ENCODE data around the gene TFCP2.
A peak's percentile ranks its signal among the peaks of the same experiment; 100 is the strongest.
"Not testable (repeated sequence)": the region's sequence is repeated elsewhere in the genome, so short reads cannot be mapped to it uniquely, and the experiment has no call there.

Gene TFCP2, protein sequence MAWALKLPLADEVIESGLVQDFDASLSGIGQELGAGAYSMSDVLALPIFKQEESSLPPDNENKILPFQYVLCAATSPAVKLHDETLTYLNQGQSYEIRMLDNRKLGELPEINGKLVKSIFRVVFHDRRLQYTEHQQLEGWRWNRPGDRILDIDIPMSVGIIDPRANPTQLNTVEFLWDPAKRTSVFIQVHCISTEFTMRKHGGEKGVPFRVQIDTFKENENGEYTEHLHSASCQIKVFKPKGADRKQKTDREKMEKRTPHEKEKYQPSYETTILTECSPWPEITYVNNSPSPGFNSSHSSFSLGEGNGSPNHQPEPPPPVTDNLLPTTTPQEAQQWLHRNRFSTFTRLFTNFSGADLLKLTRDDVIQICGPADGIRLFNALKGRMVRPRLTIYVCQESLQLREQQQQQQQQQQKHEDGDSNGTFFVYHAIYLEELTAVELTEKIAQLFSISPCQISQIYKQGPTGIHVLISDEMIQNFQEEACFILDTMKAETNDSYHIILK

GRCh38 chr12:51172515-51173431 lies at the start of gene TFCP2:
Gene TFCP2 (minus strand): TSS chr12:51173135. CDS start chr12:51172422, 713 bp downstream.
- DNase-seq (ENCODE audit: insufficient read length, low spot score) (peak; percentile 84), FAIRE-seq (peak; percentile 94)

DNA sequence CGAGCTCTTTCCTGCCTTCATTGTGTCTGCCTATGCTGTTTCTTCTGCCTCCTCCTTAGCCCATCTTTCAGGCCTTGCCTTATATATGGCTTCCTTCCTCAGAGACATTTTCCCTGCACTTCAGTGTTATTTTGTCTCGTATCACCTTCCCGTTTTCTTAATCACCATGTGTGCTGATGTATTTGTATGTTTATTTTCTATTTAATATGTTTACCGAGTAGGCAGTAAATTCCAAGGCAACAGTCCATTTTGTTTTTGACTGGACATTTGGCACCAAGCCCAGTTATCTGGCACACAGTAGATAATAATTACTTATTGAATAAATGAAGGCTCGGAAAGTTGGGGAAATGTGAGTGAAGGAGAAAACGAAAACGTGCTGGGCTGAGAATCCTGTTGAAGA lies 49.5 kb upstream of the TFCP2 start:
- FAIRE-seq (no peak), DNase-seq (ENCODE audit: insufficient read length, low spot score) (no peak)

- not testable (repeated sequence) for FAIRE-seq; DNase-seq (ENCODE audit: insufficient read length, low spot score)
These were observed 46.9 kb upstream of the TFCP2 start for GRCh38 chr12:51219857-51220256.

- no peak for FAIRE-seq
These were observed 46.4 kb upstream of the TFCP2 start for GRCh38 chr12:51219322-51219721.

GRCh38 chr12:51218607-51219161 lies 45.7 kb upstream of the TFCP2 start:
- FAIRE-seq (no peak), DNase-seq (ENCODE audit: insufficient read length, low spot score) (no peak)

More at GRCh38 chr12:51219322-51219721, 46.4 kb upstream of the TFCP2 start:
- no peak for DNase-seq (ENCODE audit: insufficient read length, low spot score)

- FAIRE-seq, result peak; percentile 77
- peak; percentile 82 for DNase-seq (ENCODE audit: insufficient read length, low spot score)
These were observed 45.2 kb upstream of the TFCP2 start, which contains the start of gene POU6F1 for GRCh38 chr12:51217968-51218606. Gene POU6F1 (minus strand): TSS chr12:51218062. CDS start chr12:51206836, 11,226 bp downstream.

DNA sequence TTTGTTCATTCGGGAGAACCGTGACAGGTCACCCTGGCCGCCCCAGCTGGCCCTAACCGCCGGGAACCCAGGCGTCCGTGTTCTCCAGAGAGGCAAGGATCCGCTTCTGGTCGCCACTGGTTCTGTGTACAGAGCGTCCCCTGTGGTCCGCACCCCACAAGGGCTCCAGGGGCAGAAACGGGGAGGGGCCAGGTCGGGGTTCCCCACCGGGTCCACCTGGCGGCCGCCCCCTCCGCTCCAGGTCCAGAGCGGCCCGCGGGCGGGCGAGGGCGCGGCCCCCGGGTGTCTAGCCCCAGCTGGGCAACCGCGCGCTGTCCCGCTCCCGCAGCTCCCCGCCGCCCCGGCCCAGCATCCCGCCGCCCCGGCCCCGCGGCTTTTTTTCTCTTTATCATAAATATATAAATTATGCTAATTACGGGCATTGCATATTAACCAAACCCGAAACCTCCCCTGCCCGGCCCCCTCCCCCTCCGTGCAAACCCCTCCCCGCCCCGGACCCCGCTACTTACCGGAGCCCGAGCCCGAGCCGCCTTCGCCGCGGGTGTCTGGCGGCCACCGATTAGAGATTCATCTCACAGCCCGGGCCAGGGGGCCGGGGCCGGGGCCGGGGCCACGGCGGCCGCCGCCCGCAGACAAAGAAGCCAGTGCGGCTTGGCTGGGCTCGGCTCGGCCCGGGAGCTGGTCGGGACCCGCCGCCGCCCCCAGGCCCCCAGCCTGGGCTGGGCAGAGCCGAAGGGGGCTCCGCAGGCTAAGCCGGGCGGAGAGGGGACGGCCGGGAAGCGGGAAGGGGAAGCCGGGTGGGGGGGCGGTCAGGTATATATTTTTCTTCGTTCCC lies 44.4 kb upstream of the TFCP2 start:
- FAIRE-seq, result no peak

DNA sequence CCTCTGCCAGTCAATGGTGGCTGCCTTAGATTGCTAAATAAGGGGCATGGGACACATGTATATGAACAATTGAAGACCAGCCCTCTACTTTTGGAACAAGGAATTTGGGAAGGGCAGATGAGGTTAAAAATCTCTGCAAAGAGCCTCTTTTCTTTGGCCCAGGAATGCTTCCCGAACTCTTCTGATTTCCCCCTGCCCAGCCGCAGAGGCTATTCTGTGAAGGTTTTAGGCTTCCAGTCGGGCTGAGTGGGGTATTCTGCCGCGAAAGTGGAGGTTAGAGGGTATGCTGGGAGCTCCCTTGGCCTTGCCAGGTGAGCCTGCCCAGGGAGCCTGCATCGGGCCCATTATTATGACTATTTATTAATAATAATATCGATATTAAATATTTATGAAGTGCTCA lies 43.7 kb upstream of the TFCP2 start:
- FAIRE-seq, result no peak
- DNase-seq (ENCODE audit: insufficient read length, low spot score), result no peak

More for the DNA sequence above, 44.4 kb upstream of the TFCP2 start:
- DNase-seq (ENCODE audit: insufficient read length, low spot score), result peak; percentile 56

- DNase-seq (ENCODE audit: insufficient read length, low spot score), result no peak
- FAIRE-seq, result no peak
These were observed 42.0 kb upstream of the TFCP2 start for GRCh38 chr12:51214895-51215294.

DNA sequence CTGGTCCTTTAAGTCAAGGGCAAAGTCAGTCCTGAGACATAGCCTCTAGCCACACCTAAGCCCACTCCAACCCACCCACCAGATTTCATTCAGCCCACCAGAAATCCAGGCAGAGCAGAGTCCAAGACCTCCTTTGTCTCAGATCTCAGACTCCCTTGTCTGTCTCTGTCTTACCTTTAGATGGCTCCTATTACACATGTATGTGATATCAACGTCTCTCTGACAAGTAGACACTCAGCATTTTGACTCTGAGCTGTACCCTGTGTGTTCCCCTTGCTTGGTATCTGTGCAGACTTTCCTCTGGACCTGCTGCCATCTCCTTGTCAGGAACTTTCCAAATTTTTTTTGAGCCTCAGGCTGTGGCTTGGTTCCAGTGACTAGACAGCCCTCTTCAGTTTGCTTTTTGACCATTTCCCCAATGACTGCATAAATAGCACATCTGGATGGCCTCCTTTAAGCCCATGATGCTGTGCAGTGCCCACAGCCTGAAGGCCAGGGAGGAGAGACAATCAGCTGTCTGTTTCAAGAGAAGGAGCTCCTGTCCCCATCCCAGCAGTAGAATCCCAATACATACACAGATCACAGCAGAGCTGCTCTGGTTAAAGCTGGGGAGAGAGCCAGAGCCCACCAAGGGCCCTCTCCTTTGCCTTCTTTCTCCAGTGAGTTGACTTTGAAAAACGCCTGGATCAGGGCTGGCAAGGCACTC lies 37.9 kb upstream of the TFCP2 start:
- no peak for DNase-seq (ENCODE audit: insufficient read length, low spot score)
- no peak for FAIRE-seq

GRCh38 chr12:51209259-51209658 lies 36.3 kb upstream of the TFCP2 start:
- FAIRE-seq, result no peak
- DNase-seq (ENCODE audit: insufficient read length, low spot score), result no peak

DNA sequence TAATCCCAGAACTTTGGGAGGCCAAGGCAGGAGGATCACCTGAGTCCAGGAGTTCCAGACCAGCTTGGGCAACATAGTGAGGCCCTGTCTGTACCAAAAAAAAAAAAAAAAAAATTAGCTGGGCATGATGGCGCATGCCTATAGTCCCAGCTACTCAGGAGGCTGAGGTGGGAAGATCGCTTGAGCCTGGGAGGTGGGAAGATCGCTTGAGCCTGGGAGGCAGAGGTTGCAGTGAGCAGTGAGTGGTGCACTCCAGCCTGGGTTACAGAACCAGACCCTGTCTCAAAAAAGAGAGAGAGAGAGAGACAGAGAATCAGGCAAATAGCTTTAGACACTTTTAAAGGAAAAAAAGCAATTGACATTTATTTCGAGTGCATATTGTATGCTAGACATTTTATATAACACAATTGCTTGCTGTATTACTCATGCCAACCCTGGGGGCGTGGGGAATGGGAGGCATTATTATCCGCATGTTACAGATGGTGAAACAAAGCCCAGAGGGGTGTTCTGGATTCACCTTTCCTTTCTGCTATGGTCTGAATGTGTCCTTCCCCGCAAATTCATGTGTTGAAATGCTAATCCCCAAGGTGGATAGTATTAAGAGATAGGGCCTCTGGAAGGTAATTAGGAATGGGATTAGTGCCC lies 35.2 kb upstream of the TFCP2 start:
- DNase-seq (ENCODE audit: insufficient read length, low spot score) (no peak), FAIRE-seq (no peak)

- no peak for DNase-seq (ENCODE audit: insufficient read length, low spot score)
- no peak for FAIRE-seq
These were observed 32.4 kb upstream of the TFCP2 start for GRCh38 chr12:51205350-51205749.

- DNase-seq (ENCODE audit: insufficient read length, low spot score) (no peak), FAIRE-seq (no peak)
These were observed 29.8 kb upstream of the TFCP2 start for GRCh38 chr12:51202718-51203117.

GRCh38 chr12:51200806-51201205 lies 27.9 kb upstream of the TFCP2 start:
- FAIRE-seq (no peak), DNase-seq (ENCODE audit: insufficient read length, low spot score) (no peak)

GRCh38 chr12:51200156-51200555 lies 27.2 kb upstream of the TFCP2 start:
- FAIRE-seq (no peak), DNase-seq (ENCODE audit: insufficient read length, low spot score) (no peak)

DNA sequence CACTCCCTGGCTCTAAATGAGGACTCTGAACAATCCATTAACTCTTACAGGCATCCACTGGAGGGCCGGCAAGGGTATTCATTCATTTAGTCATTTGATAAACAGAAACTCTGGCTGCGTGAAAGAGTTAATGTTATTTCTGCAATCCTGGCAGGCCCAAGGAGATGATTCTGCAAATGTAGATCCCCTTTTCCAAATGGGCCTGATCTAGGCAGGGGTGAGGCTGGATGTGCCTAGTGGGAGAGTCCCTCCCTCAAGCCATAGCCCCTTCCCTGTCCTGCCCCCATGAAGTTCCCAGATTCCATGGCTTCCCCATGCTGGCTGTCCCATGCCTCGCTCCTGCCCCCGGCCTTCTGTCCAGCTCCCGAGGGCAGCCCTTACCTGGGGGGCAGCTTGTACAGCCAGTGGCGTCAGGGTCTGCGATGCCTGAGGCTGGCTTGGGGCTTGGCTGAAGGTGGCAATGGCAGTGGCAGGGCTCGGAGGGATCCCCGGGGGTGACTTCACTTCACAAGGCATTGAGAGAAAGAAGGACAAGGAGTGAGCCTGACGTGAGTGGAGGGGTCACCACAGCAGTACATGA lies 26.5 kb upstream of the TFCP2 start:
- DNase-seq (ENCODE audit: insufficient read length, low spot score) (no peak), FAIRE-seq (no peak)

Data from GM19239 (cell line).